Panc1 (cell line): ENCODE results near the gene BCR.

Experiments
- CTCF ChIP-seq: fragments of 450-650 bp; IDR thresholded peaks from 2 replicates; pipeline ENCODE4 v1.5.1; 2017; ENCODE audit warnings: mild to moderate bottlenecking
- TCF7L2 ChIP-seq: IDR thresholded peaks from 2 replicates; pipeline ENCODE4 v1.6.1; 2011; ENCODE audit warnings: mild to moderate bottlenecking, low read depth, low read length, inconsistent platforms

GRCh38 chr22:23351321-23351720, 171.0 kb downstream of the BCR start:
- TF ChIP-seq CTCF, result no peak
- no peak for TF ChIP-seq TCF7L2
